Peyer's patch (tissue), 4 donors: ENCODE results near the gene FAM83G. TPM values are rescaled to one million over a fixed set of nuclear protein-coding genes. Genes with fewer than 3 reads are reported as not detected.

ENCODE experiments used
- DNase-seq, 3 donors: peaks; one replicate each; pipeline ENCODE4 v3.0.0-alpha.2; 2017 to 2019
- H3K27ac ChIP-seq, 4 donors: fragments of 200-600 bp; sonication (generic); one replicate each; pipeline ENCODE4 v1.5.1; 2016 to 2019
- H3K27me3 ChIP-seq, 2 donors: fragments of 200-600 bp; sonication (generic); one replicate each; pipeline ENCODE4 v1.5.1; 2019
- H3K36me3 ChIP-seq, 3 donors: fragments of 200-600 bp; sonication (generic); one replicate each; pipeline ENCODE4 v1.5.1; 2016 to 2019
- H3K4me1 ChIP-seq, 4 donors: fragments of 200-600 bp; sonication (generic); one replicate each; pipeline ENCODE4 v1.5.1; 2016 to 2019
- H3K4me3 ChIP-seq, 4 donors: fragments of 200-600 bp; sonication (generic); 1 replicate in 3 of 4; 2 replicates in 1 of 4; pipeline ENCODE4 v1.5.1; 2016 to 2019; ENCODE audit warnings: mild to moderate bottlenecking in 1 of 4
- H3K9me3 ChIP-seq, 4 donors: fragments of 200-600 bp; sonication (generic); one replicate each; pipeline ENCODE4 v1.5.1; 2016 to 2019; ENCODE audit warnings: mild to moderate bottlenecking in 1 of 4
- POLR2A ChIP-seq, 2 donors: fragments of 450-650 bp; IDR thresholded peaks; one replicate each; pipeline ENCODE4 v1.5.1; 2017; ENCODE audit warnings: antibody characterized with exemption in 2 of 2, mild to moderate bottlenecking in 2 of 2, moderate library complexity in 2 of 2
- total RNA-seq, 4 donors: library from RNA; depleted of rRNA; stranded (reverse); fragments of >200 nt; gene quantifications; one replicate each; pipeline ENCODE4 v1.1.0, GENCODE V29; 2016
- TF ChIP-seq, protein P1 (sequence below), 6 experiments: fragments of 450-650 bp in 4 of 6; fragments of 200-600 bp in 2 of 6; sonication (generic) in 1 of 6; IDR thresholded peaks; one replicate each; pipeline ENCODE4 v1.5.1; 2017 to 2019; ENCODE audit warnings: antibody characterized with exemption in 6 of 6, mild to moderate bottlenecking in 3 of 6, moderate library complexity in 1 of 6

The FAM83G gene
- total RNA-seq, 4 donors from 2014 or later = 9.9 to 48.4 (median 37.4) TPM

DNA sequence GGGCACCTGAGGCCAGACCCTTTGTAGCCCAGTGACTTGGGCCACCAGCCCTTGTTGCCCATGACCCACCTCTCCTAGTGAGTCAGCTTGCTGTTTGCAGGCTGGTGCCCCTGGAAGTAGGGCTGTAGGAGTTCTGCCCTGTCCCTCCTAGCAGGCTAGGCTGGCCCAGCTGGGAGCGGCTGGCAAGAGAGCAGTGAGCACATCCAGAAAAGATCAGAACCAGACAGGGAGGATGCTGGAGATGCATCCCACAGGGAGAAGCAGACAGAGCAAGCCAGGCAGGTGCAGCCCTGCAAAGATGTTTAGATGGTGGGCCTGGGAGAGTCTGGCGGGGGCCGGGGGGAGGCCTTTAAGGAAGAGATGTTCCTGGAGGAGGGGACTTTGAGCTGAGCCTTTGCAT, 50.2 kb downstream of the FAM83G start:
- Histone ChIP-seq H3K27ac (no peak overlapping the region), H3K27me3 (no peaks in the 10 kb centered on the region), H3K4me3 (no peak overlapping the region), H3K4me1 (no peaks in the 10 kb centered on the region), H3K36me3 (no peaks in the 10 kb centered on the region), H3K9me3 (no peaks in the 10 kb centered on the region)
- TF ChIP-seq POLR2A (IDR thresholded peaks at IDR 0.05) = no peak
- TF ChIP-seq, protein P1, sequence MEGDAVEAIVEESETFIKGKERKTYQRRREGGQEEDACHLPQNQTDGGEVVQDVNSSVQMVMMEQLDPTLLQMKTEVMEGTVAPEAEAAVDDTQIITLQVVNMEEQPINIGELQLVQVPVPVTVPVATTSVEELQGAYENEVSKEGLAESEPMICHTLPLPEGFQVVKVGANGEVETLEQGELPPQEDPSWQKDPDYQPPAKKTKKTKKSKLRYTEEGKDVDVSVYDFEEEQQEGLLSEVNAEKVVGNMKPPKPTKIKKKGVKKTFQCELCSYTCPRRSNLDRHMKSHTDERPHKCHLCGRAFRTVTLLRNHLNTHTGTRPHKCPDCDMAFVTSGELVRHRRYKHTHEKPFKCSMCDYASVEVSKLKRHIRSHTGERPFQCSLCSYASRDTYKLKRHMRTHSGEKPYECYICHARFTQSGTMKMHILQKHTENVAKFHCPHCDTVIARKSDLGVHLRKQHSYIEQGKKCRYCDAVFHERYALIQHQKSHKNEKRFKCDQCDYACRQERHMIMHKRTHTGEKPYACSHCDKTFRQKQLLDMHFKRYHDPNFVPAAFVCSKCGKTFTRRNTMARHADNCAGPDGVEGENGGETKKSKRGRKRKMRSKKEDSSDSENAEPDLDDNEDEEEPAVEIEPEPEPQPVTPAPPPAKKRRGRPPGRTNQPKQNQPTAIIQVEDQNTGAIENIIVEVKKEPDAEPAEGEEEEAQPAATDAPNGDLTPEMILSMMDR (IDR thresholded peaks at IDR 0.05) = no peak
- no peak for DNase-seq

DNA sequence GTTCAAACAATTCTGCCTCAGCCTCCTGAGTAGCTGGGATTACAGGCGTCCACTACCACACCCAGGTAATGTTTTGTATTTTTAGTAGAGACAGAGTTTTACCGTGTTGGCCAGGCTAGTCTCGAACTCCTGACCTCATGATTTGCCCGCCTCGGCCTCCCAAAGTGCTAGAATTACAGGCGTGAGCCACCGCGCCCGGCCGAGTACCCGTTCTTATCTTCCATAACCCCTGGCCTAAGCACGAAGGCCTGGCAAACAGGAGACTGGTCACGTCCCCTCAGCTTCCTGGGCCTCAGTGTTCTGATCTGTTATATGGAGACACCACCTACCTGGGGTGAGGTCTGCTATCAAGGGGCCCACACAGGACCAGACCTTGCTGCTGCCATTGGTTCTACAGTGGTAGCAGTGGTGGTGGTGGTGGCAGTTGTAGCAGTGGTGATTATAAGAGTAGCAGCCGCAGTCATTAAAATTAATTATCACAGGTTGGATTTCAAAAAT, 51.3 kb downstream of the FAM83G start:
- Histone ChIP-seq H3K36me3 (no peaks in the 10 kb centered on the region), H3K27me3 (no peaks in the 10 kb centered on the region), H3K4me1 (no peaks in the 10 kb centered on the region), H3K4me3 (no peak overlapping the region), H3K9me3 (no peaks in the 10 kb centered on the region), H3K27ac (no peak overlapping the region)
- TF ChIP-seq POLR2A (IDR thresholded peaks at IDR 0.05) = no peak
- TF ChIP-seq, protein P1 (IDR thresholded peaks at IDR 0.05) = no peak
- DNase-seq = no peak

DNA sequence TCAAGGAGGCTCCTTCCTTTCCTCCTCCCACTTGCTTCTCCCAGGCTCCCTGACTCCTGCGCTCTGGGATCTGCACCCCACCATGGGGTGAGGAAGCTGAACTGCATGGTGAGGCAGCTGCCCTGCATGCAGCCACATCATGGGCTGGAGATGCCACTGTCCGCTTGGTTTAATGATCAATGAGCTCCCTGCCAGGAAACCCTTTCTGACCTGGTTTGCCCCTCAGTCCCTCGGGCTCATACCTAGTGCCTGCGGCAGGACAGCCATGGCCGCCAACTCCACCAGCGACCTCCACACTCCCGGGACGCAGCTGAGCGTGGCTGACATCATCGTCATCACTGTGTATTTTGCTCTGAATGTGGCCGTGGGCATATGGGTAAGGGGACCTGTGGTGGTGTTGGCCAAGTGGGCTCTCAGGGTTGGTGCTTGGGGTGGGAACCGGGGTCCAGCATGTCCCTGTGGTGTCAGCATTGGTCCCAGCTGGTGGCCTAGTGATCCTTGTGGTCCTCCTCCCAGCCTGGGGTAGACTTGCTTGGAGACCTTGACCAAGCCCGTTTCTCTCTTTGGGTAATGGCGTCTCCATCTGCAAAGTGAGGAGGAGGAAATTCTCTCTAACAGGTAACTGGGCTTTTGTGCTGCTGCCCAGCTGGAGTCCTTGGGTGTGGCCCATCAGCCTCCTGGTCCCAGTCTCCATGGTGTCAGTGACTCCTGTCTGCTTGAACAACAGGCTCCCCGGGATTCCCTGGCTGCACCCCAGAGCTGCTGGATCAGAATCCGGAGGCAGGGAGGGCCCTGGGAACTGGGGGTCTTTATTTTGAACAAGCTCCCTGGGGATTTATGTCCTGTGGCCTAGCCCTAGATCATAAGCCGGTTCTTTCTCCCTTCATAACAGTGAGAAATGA, 52.4 kb downstream of the FAM83G start, which contains the start of gene SLC5A10:
Gene SLC5A10 (plus strand): TSS at position 225 of the 902 bp plus-strand sequence. CDS start 41 bp downstream, at position 266.
- Histone ChIP-seq H3K27ac (no peak within 1 kb of the TSS), H3K9me3 (no peaks in the 10 kb centered on the region), H3K4me1 (no peaks in the 10 kb centered on the region), H3K4me3 (no peak within 1 kb of the TSS), H3K36me3 (no peaks in the 10 kb centered on the region), H3K27me3 (no peaks in the 10 kb centered on the region)
- peak in 1 of 3 donors; percentile 24 for DNase-seq
- TF ChIP-seq, protein P1 (IDR thresholded peaks at IDR 0.05) = peak in 2 of 6 experiments; percentile 11 to 14
- no peak for TF ChIP-seq POLR2A (IDR thresholded peaks at IDR 0.05)

DNA sequence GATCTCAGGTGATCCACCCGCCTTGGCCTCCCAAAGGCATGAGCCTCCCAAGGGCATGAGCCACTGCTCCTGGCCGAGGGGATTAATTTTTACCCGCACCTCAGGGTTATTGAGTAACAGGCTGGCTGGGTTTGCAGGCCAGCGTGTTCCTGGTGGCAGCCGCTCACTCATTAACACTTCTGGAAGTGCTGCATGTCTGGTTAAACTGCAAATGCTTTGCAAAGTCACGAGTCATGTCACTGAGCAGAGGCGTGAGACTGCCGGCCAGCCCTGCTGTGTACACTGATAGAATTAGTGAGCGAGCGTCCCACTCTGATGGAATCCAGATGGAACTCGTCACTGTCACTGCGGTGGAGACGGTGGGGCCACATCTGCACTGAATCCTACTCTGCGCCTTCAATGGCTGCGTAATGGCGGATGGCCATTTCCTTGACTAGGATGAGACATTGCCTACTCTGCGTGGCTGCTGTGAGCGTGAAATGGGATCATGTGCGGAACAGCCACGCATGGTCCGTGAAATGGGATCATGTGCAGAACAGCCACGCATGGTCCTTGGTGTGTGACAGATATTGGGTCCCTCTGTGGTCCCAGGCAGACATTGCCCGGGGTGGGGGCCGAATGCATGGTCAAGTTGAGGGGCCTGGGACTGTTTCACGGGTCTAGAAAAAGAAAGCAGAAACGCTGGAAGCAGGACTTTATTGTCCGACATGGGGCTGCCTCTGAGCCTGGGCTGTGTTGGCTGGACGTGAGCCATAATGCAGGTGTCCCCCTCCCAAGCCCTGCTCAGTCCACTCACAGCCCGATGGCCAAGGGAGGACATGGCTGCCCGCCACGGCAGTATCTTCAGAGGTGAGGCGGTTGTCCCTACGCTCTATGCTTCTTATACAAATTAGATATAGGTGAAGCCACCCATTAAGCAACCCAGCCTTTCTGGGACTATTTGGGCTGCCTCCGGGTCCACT, 53.3 kb downstream of the FAM83G start:
- TF ChIP-seq, protein P1 (IDR thresholded peaks at IDR 0.05) = no peak
- no peak for TF ChIP-seq POLR2A (IDR thresholded peaks at IDR 0.05)
- DNase-seq = peak in 1 of 3 donors; percentile 33
- Histone ChIP-seq H3K36me3 (no peaks in the 10 kb centered on the region), H3K27ac (no peak overlapping the region), H3K4me1 (no peaks in the 10 kb centered on the region), H3K4me3 (no peak overlapping the region), H3K9me3 (no peaks in the 10 kb centered on the region), H3K27me3 (no peaks in the 10 kb centered on the region)

DNA sequence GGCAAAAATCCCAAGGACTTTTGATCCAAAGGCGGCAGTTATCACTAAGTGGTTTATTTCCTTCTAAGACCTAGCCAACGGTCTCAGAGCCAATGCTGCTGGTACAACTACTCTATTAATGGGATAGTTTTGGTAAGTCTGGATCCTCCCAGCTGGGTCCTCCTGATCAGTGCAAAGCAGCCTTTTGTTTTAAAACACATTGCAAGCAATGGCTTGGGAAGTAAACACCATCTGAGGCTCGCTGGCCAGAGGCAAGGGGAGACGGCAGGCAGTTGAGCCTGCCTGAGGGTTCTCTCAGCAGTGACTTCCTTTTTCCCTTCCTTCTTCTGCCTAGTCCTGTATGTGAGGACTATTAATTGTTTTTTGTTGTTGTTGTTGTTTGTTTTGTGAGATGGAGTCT, 54.2 kb downstream of the FAM83G start:
- Histone ChIP-seq H3K36me3 (no peaks in the 10 kb centered on the region), H3K9me3 (no peaks in the 10 kb centered on the region), H3K4me3 (no peak overlapping the region), H3K4me1 (no peaks in the 10 kb centered on the region), H3K27me3 (no peaks in the 10 kb centered on the region), H3K27ac (no peak overlapping the region)
- TF ChIP-seq POLR2A (IDR thresholded peaks at IDR 0.05) = no peak
- TF ChIP-seq, protein P1 (IDR thresholded peaks at IDR 0.05) = no peak
- no peak for DNase-seq
